GM23248 (cell line): ENCODE data around the gene SP110.

ENCODE experiments used
- EZH2 ChIP-seq: fragments of 200-600 bp; sonication (generic); IDR thresholded peaks from 2 replicates; pipeline ENCODE4 v1.6.1; 2018; ENCODE audit warnings: antibody characterized with exemption, mild to moderate bottlenecking; ENCODE audit not compliant: insufficient read depth, poor library complexity, severe bottlenecking
- EZH2phosphoT487 ChIP-seq: fragments of 200-600 bp; sonication (generic); IDR thresholded peaks from 2 replicates; pipeline ENCODE4 v1.6.1; 2018; ENCODE audit warnings: antibody characterized with exemption, moderate library complexity, mild to moderate bottlenecking, low read depth; ENCODE audit not compliant: insufficient read depth

DNA sequence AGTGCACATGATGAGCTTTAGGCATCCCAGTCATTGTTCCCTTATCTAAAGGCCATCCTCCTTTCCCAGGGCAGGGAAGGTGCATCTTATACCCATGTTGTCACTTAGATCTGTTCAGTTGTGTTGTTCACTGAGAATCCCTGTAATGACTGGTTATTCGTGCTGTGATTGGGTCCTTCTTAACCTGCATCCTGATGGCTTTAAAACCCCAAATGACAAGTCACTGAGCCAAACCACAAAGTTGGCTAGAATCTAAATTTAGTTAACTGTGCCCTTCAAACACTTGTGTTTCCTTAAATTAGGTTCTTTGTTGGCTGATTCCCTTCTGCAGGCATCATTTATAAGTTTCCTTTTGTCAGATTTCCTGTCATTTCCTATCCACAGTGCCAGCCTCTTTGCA is 92.6 kb downstream of the SP110 start:
- TF ChIP-seq EZH2 (no peak), EZH2phosphoT487 (no peak)
